Liver (tissue), 2 donors: ENCODE measurements around the gene ARHGAP29.

Source experiments
- TF ChIP-seq, protein P1 (sequence below): fragments of 150-350 bp; IDR thresholded peaks from 2 replicates; pipeline ENCODE4 v1.5.1; 2017; ENCODE audit warnings: improper control_type of control experiment, low read depth, low read length; ENCODE audit not compliant: missing input control
- TF ChIP-seq, protein P2 (sequence below): IDR thresholded peaks from 2 replicates; pipeline ENCODE4 v1.6.1; 2016; ENCODE audit warnings: antibody characterized with exemption, mild to moderate bottlenecking
- donor health status: healthy.

GRCh38 chr1:94244816-94245215 lies 7.4 kb upstream of the ARHGAP29 start:
- TF ChIP-seq, protein P1, sequence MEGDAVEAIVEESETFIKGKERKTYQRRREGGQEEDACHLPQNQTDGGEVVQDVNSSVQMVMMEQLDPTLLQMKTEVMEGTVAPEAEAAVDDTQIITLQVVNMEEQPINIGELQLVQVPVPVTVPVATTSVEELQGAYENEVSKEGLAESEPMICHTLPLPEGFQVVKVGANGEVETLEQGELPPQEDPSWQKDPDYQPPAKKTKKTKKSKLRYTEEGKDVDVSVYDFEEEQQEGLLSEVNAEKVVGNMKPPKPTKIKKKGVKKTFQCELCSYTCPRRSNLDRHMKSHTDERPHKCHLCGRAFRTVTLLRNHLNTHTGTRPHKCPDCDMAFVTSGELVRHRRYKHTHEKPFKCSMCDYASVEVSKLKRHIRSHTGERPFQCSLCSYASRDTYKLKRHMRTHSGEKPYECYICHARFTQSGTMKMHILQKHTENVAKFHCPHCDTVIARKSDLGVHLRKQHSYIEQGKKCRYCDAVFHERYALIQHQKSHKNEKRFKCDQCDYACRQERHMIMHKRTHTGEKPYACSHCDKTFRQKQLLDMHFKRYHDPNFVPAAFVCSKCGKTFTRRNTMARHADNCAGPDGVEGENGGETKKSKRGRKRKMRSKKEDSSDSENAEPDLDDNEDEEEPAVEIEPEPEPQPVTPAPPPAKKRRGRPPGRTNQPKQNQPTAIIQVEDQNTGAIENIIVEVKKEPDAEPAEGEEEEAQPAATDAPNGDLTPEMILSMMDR, result no peak
- TF ChIP-seq, protein P2, sequence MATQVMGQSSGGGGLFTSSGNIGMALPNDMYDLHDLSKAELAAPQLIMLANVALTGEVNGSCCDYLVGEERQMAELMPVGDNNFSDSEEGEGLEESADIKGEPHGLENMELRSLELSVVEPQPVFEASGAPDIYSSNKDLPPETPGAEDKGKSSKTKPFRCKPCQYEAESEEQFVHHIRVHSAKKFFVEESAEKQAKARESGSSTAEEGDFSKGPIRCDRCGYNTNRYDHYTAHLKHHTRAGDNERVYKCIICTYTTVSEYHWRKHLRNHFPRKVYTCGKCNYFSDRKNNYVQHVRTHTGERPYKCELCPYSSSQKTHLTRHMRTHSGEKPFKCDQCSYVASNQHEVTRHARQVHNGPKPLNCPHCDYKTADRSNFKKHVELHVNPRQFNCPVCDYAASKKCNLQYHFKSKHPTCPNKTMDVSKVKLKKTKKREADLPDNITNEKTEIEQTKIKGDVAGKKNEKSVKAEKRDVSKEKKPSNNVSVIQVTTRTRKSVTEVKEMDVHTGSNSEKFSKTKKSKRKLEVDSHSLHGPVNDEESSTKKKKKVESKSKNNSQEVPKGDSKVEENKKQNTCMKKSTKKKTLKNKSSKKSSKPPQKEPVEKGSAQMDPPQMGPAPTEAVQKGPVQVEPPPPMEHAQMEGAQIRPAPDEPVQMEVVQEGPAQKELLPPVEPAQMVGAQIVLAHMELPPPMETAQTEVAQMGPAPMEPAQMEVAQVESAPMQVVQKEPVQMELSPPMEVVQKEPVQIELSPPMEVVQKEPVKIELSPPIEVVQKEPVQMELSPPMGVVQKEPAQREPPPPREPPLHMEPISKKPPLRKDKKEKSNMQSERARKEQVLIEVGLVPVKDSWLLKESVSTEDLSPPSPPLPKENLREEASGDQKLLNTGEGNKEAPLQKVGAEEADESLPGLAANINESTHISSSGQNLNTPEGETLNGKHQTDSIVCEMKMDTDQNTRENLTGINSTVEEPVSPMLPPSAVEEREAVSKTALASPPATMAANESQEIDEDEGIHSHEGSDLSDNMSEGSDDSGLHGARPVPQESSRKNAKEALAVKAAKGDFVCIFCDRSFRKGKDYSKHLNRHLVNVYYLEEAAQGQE, result no peak
